SU-DHL-6 (cell line): Measurements from ENCODE around the gene RNF19B.
"Not testable (repeated sequence)": the region's sequence is repeated elsewhere in the genome, so short reads cannot be mapped to it uniquely, and the experiment has no call there.

ENCODE experiments used
- EZH2phosphoT487 ChIP-seq: fragments of 200-600 bp; sonication (generic), shearing (Covaris generic); conservative IDR thresholded peaks from 2 replicates; pipeline ENCODE4 v1.6.1; 2018; ENCODE audit warnings: mild to moderate bottlenecking, antibody characterized with exemption, low read length, moderate library complexity, mixed read lengths
- TF ChIP-seq, protein P1 (sequence below): fragments of 200-600 bp; sonication (generic); IDR thresholded peaks from one replicate; pipeline ENCODE4 v1.5.1; 2017; ENCODE audit warnings: antibody characterized with exemption, mild to moderate bottlenecking, low read length, moderate library complexity; ENCODE audit not compliant: insufficient read depth, poor library complexity, severe bottlenecking

DNA sequence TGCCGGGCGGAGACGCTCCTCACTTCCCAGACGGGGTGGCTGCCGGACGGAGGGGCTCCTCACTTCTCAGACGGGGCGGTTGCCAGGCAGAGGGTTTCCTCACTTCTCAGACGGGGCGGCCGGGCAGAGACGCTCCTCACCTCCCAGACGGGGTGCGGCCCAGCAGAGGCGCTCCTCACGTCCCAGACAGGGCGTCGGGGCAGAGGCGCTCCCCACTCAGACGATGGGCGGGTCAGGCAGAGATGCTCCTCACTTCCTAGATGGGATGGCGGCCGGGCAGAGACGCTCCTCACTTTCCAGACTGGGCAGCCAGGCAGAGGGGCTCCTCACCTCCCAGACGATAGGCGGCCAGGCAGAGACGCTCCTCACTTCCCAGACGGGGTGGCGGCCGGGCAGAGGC lies 10.4 kb upstream of the RNF19B start:
- TF ChIP-seq, protein P1, sequence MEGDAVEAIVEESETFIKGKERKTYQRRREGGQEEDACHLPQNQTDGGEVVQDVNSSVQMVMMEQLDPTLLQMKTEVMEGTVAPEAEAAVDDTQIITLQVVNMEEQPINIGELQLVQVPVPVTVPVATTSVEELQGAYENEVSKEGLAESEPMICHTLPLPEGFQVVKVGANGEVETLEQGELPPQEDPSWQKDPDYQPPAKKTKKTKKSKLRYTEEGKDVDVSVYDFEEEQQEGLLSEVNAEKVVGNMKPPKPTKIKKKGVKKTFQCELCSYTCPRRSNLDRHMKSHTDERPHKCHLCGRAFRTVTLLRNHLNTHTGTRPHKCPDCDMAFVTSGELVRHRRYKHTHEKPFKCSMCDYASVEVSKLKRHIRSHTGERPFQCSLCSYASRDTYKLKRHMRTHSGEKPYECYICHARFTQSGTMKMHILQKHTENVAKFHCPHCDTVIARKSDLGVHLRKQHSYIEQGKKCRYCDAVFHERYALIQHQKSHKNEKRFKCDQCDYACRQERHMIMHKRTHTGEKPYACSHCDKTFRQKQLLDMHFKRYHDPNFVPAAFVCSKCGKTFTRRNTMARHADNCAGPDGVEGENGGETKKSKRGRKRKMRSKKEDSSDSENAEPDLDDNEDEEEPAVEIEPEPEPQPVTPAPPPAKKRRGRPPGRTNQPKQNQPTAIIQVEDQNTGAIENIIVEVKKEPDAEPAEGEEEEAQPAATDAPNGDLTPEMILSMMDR: not testable (repeated sequence)
- not testable (repeated sequence) for TF ChIP-seq EZH2phosphoT487
